B cell (primary cell): Measurements from ENCODE around the gene AKAP8. TPM values are rescaled to one million over a fixed set of nuclear protein-coding genes. Genes with fewer than 3 reads are reported as not detected.

Experiments used
- ATAC-seq: fragments of 200-7000 bp; cut with Tn5 transposase; one replicate; pipeline ENCODE4 v1.10.0; 2021; ENCODE audit warnings: low read depth, mild to moderate bottlenecking, moderate number of reproducible peaks, moderate library complexity
- CTCF ChIA-PET: fragments of 350-600 bp; sonication (Branson Sonifier 250); formaldehyde crosslinking; loops from one replicate; lab custom pipeline; 2021; ENCODE audit warnings: antibody characterized with exemption, inconsistent platforms; lab: Charles Lee
- POLR2A ChIA-PET: fragments of 350-600 bp; sonication (Branson Sonifier 250); formaldehyde crosslinking; loops from one replicate; lab custom pipeline; 2021; ENCODE audit warnings: antibody characterized with exemption; lab: Charles Lee
- DNase-seq: peaks from one replicate; pipeline ENCODE4 v3.0.0; 2013
- H2AFZ ChIP-seq: 2 replicates; pipeline ENCODE4 v1.6.1; 2012; ENCODE audit warnings: mild to moderate bottlenecking, low read depth, low read length; ENCODE audit not compliant: insufficient read depth, poor library complexity, severe bottlenecking
- H3K27ac ChIP-seq, 2 donors: 1 replicate in 1 of 2; 2 replicates in 1 of 2; pipeline ENCODE4 v1.5.1; 2012 to 2013; ENCODE audit warnings: low read length in 2 of 2, mild to moderate bottlenecking in 2 of 2, moderate library complexity in 1 of 2
- H3K27me3 ChIP-seq, 4 experiments: fragments of 200-600 bp in 1 of 4; sonication (generic) in 1 of 4; replicated peaks in 1 of 4; 1 replicate in 2 of 4; 2 replicates in 2 of 4; pipeline versions ENCODE4 v1.6.1 to v1.7.0; 2013 to 2016; ENCODE audit warnings: low read length in 3 of 4, mild to moderate bottlenecking in 2 of 4, mixed read lengths in 1 of 4, moderate library complexity in 1 of 4; ENCODE audit not compliant: insufficient read depth in 4 of 4, control insufficient read depth in 3 of 4; ENCODE audit errors: control extremely low read depth in 1 of 4
- H3K36me3 ChIP-seq, 2 experiments: replicated peaks in 1 of 2; 1 replicate in 1 of 2; 2 replicates in 1 of 2; pipeline versions ENCODE4 v1.6.1 to v1.7.1; 2013; ENCODE audit warnings: low read length in 1 of 2; ENCODE audit not compliant: insufficient read depth in 2 of 2, control insufficient read depth in 1 of 2; ENCODE audit errors: control extremely low read depth in 1 of 2, extremely low read depth in 1 of 2
- H3K4me1 ChIP-seq, 2 donors: fragments of 200-600 bp in 1 of 2; sonication (generic) in 1 of 2; 1 replicate in 1 of 2; 2 replicates in 1 of 2; pipeline versions ENCODE4 v1.5.1 to v1.6.1; 2013 to 2017; ENCODE audit warnings: low read length in 2 of 2; ENCODE audit not compliant: control insufficient read depth in 2 of 2, insufficient read depth in 2 of 2
- H3K4me2 ChIP-seq: replicated peaks from 2 replicates; pipeline ENCODE3; 2012; ENCODE audit warnings: mild to moderate bottlenecking, low read depth, low read length; ENCODE audit not compliant: poor library complexity, severe bottlenecking
- H3K4me3 ChIP-seq, 5 experiments: fragments of 200-600 bp in 1 of 5; sonication (generic) in 1 of 5; 1 replicate in 3 of 5; 2 replicates in 2 of 5; pipeline versions ENCODE4 v1.5.1 to v1.7.0; 2011 to 2016; ENCODE audit warnings: low read length in 4 of 5, mild to moderate bottlenecking in 4 of 5, low read depth in 2 of 5, control low read depth in 1 of 5, moderate library complexity in 1 of 5; ENCODE audit not compliant: insufficient read depth in 1 of 5; ENCODE audit errors: control extremely low read depth in 1 of 5, extremely low read depth in 1 of 5
- H3K79me2 ChIP-seq: fragments of 200-600 bp; sonication (generic); one replicate; pipeline ENCODE4 v1.6.0; 2016; ENCODE audit warnings: low read length; ENCODE audit not compliant: control insufficient read depth, insufficient read depth
- H3K9ac ChIP-seq: fragments of 200-600 bp; sonication (generic); 2 replicates; pipeline ENCODE4 v1.6.1; 2017; ENCODE audit warnings: mild to moderate bottlenecking, low read length, moderate library complexity
- H3K9me3 ChIP-seq, 3 donors: one replicate each; pipeline versions ENCODE4 v1.6.1 to v1.7.1; 2013; ENCODE audit warnings: low read length in 2 of 3; ENCODE audit not compliant: control insufficient read depth in 2 of 3, insufficient read depth in 1 of 3; ENCODE audit errors: control extremely low read depth in 1 of 3
- H4K20me1 ChIP-seq: 2 replicates; pipeline ENCODE4 v1.6.0; 2012; ENCODE audit warnings: mild to moderate bottlenecking, low read length; ENCODE audit not compliant: insufficient read depth, control insufficient read depth, poor library complexity, severe bottlenecking
- H3K27ac Mint-ChIP-seq: one replicate; pipeline ENCODE4 v1.8.0; 2021; ENCODE audit warnings: mixed read lengths
- H3K27me3 Mint-ChIP-seq: one replicate; pipeline ENCODE4 v1.8.0; 2021; ENCODE audit warnings: mixed read lengths
- H3K4me1 Mint-ChIP-seq: one replicate; pipeline ENCODE4 v1.8.0; 2021; ENCODE audit warnings: mixed read lengths
- H3K4me3 Mint-ChIP-seq: one replicate; pipeline ENCODE4 v1.8.0; 2021; ENCODE audit warnings: mixed read lengths
- H3K9me3 Mint-ChIP-seq: one replicate; pipeline ENCODE4 v1.8.0; 2022; ENCODE audit warnings: mixed read lengths; ENCODE audit not compliant: insufficient read depth
- EZH2 ChIP-seq: IDR thresholded peaks from 2 replicates; pipeline ENCODE4 v1.6.1; 2012; ENCODE audit warnings: borderline replicate concordance, low read depth, mild to moderate bottlenecking, moderate library complexity, low read length; ENCODE audit not compliant: insufficient read depth, poor library complexity, severe bottlenecking
- WGBS: methylation state at CpG from one replicate; pipeline ENCODE4 v1.1.5; 2013; ENCODE audit warnings: missing lambda C conversion rate; ENCODE audit not compliant: insufficient coverage; 5-methylcytosine and 5-hydroxymethylcytosine counted together
- intact Hi-C: fragments of 100-400 bp; cut with micrococcal nuclease; formaldehyde crosslinking; loops from one replicate; pipeline ENCODE4 v1.10.0; 2022
- polyA plus RNA-seq: library from polyadenylated mRNA; depleted of rRNA; stranded (reverse); fragments of >200 nt; gene quantifications from 2 replicates; pipeline ENCODE4 v1.2.3, GENCODE V29; 2012
- total RNA-seq, 2 donors: library from RNA; stranded (reverse); fragments of 120-200 nt in 1 of 2; gene quantifications; 1 replicate in 1 of 2; 2 replicates in 1 of 2; pipeline versions ENCODE4 v1.2.3 to v1.2.4, GENCODE V29; 2013 to 2022
- TF ChIP-seq, protein P1 (sequence below): fragments of 200-600 bp; IDR thresholded peaks from one replicate; pipeline ENCODE4 v1.8.0; 2022; ENCODE audit warnings: antibody characterized with exemption, mild to moderate bottlenecking

The AKAP8 gene
- total and polyA plus RNA-seq, 2 donors (not counting 1 experiment from before 2014, with no cell fraction given): 30.0 to 84.8 TPM

DNA sequence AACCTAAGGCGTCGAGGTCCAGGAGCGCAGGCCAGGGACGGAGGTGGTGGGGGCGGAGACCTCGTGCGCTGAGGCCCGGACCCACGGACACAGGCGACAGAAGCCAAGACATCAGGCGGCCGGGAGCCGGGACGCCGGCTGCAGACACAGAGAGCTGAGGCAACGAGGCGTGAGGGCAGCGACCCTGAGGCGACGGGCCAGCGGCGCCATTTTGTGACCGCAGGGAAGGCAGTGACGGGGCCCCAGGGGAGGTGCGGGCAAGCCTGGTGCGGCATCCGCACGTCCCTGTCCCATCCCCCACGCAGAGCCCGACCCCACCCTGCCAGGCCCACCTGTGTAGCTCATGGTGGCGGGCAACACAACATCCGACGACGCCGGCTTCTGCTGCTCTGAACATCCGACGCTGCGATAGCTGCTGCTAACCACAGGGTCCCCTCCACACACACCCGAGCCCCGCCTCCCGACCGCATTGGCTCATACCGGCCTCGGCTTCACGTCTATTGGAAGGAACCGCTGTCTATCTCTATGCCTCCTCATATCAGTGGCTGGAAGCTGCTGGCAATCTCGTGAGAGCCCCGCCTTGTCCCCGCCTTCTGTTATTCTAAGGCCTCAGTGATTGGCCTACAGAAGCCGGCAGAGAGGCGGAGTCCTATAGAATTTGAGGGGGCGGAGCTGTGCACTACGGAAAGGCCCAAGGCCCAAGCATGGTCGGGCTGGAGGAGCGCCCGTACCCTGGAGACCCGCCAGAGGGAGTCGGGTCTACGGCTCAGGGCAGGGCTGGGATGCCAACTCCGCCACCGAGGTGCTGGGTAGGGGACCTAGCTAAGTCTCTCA is 39.2 kb upstream of the AKAP8 start, which contains the start of gene AKAP8L:
Gene AKAP8L, minus strand, starts transcription at position 410 of the 834 bp plus-strand sequence. Its CDS starts 65 bp downstream, at position 345.
- POLR2A ChIA-PET: interaction anchor here (0.5 to 3.7 kb wide), 7 partner anchors 15 to 1668 kb away, joined by 3 to 38 read pairs (median 10); partner anchors contain the start of gene AKAP8
- Histone ChIP-seq H3K9ac (peak within 1 kb of the TSS; percentile 95), H3K36me3 (peaks cover 2 to 25% of the 10 kb centered on the region in 2 experiments), H3K4me3 (peak within 1 kb of the TSS; percentile 36 to 97 (median 91)), H2AFZ (peak within 1 kb of the TSS; percentile 78), H3K79me2 (peaks cover 49% of the 10 kb centered on the region), H3K4me1 (peaks cover 18 to 24% of the 10 kb centered on the region in 2 donors), H3K9me3 (peaks cover 0 to 9% (median 0%) of the 10 kb centered on the region in 3 donors), H3K27ac (peak within 1 kb of the TSS; percentile 68 to 85), H3K27me3 (no peaks in the 10 kb centered on the region), H4K20me1 (peaks cover 39% of the 10 kb centered on the region), H3K4me2 (peak within 1 kb of the TSS; percentile 88)
- ATAC-seq (peak; percentile 93), DNase-seq (peak; percentile 100)
- Mint-ChIP-seq H3K27me3 (no peaks in the 10 kb centered on the region), H3K4me3 (peak within 1 kb of the TSS; percentile 100), H3K4me1 (peaks cover 39% of the 10 kb centered on the region), H3K9me3 (no peaks in the 10 kb centered on the region), H3K27ac (peak within 1 kb of the TSS; percentile 100)
- CTCF ChIA-PET: interaction anchor here (0.6 to 7.9 kb wide), 36 partner anchors 8 to 327 kb away, joined by 3 to 145 read pairs (median 4); partner anchors contain the start of genes AKAP8 and RASAL3
- TF ChIP-seq, protein P1, sequence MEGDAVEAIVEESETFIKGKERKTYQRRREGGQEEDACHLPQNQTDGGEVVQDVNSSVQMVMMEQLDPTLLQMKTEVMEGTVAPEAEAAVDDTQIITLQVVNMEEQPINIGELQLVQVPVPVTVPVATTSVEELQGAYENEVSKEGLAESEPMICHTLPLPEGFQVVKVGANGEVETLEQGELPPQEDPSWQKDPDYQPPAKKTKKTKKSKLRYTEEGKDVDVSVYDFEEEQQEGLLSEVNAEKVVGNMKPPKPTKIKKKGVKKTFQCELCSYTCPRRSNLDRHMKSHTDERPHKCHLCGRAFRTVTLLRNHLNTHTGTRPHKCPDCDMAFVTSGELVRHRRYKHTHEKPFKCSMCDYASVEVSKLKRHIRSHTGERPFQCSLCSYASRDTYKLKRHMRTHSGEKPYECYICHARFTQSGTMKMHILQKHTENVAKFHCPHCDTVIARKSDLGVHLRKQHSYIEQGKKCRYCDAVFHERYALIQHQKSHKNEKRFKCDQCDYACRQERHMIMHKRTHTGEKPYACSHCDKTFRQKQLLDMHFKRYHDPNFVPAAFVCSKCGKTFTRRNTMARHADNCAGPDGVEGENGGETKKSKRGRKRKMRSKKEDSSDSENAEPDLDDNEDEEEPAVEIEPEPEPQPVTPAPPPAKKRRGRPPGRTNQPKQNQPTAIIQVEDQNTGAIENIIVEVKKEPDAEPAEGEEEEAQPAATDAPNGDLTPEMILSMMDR: peak; percentile 87
- no peak for TF ChIP-seq EZH2
- WGBS: under 1% methylated on average over 61 of the region's 61 CpGs
- intact Hi-C loops: loop anchor here (1.0 to 2.0 kb wide), 7 partner anchors 14 to 138 kb away; partner anchors contain the start of genes AKAP8 and RASAL3
